Muscle layer of colon (tissue), 2 donors: ENCODE data around the gene KREMEN2.

ENCODE experiments used
- H3K27ac ChIP-seq: one replicate; pipeline ENCODE4 v1.7.0; 2013; ENCODE audit warnings: low read depth, mild to moderate bottlenecking, low read length, moderate library complexity
- H3K27me3 ChIP-seq, 2 donors: one replicate each; pipeline ENCODE4 v1.7.0; 2013; ENCODE audit warnings: low read length in 2 of 2, mild to moderate bottlenecking in 2 of 2; ENCODE audit not compliant: insufficient read depth in 2 of 2, control insufficient read depth in 1 of 2
- H3K36me3 ChIP-seq: one replicate; pipeline ENCODE4 v1.7.0; 2013; ENCODE audit warnings: mild to moderate bottlenecking, low read length; ENCODE audit not compliant: insufficient read depth
- H3K4me1 ChIP-seq: one replicate; pipeline ENCODE4 v1.7.0; 2013; ENCODE audit warnings: mild to moderate bottlenecking, low read length; ENCODE audit not compliant: insufficient read depth
- H3K4me3 ChIP-seq, 2 donors: one replicate each; pipeline ENCODE4 v1.7.0; 2013; ENCODE audit warnings: low read length in 2 of 2, low read depth in 1 of 2, mild to moderate bottlenecking in 1 of 2, moderate library complexity in 1 of 2
- H3K9ac ChIP-seq: one replicate; pipeline ENCODE4 v1.7.0; 2013; ENCODE audit warnings: low read length
- H3K9me3 ChIP-seq: one replicate; pipeline ENCODE4 v1.7.0; 2013; ENCODE audit warnings: mild to moderate bottlenecking, low read length
- donor health status: abdominal sarcoma.
- donor health status: Adenocarcinoma of cecum.

Gene KREMEN2

GRCh38 chr16:2999929-3000328 lies 35.9 kb downstream of the KREMEN2 start:
- no peak overlapping the region for H3K27ac ChIP-seq
- no peaks in the 10 kb centered on the region for H3K4me1 ChIP-seq

DNA sequence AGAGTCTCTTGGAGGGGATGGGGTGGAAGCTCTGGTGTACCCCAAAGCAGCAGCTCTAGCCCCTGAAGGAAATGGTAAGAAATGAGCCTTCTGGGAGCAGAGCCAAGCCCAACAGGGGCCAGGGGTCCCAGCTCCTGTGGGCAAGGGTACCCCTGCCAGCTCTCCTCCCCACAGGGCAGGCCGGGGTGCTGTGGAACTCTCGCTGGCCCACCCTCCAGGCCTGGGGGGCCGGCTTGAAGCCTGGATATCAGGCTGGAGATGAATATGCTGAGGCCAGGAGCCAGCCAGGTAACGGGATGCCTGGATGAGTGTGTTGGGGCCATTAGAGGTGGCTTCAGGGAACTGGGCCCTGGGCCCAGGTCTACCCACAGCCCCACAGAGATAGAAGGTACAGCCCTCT lies 36.5 kb downstream of the KREMEN2 start:
- Histone ChIP-seq H3K36me3 (no peaks in the 10 kb centered on the region), H3K4me3 (no peak overlapping the region), H3K9ac (no peak overlapping the region), H3K27ac (no peak overlapping the region), H3K4me1 (no peaks in the 10 kb centered on the region), H3K27me3 (peaks cover 6 to 48% of the 10 kb centered on the region in 2 donors), H3K9me3 (no peaks in the 10 kb centered on the region)

More at GRCh38 chr16:2999929-3000328, 35.9 kb downstream of the KREMEN2 start:
- Histone ChIP-seq H3K27me3 (peaks cover 2 to 45% of the 10 kb centered on the region in 2 donors), H3K4me3 (no peak overlapping the region), H3K9ac (no peak overlapping the region), H3K36me3 (no peaks in the 10 kb centered on the region), H3K9me3 (no peaks in the 10 kb centered on the region)

- no peak overlapping the region for H3K4me3 ChIP-seq
- H3K4me1 ChIP-seq = no peaks in the 10 kb centered on the region
- H3K9ac ChIP-seq = no peak overlapping the region
- no peaks in the 10 kb centered on the region for H3K9me3 ChIP-seq
- peaks cover 6 to 53% of the 10 kb centered on the region in 2 donors for H3K27me3 ChIP-seq
- no peak overlapping the region for H3K27ac ChIP-seq
- H3K36me3 ChIP-seq = no peaks in the 10 kb centered on the region
Measured at GRCh38 chr16:3001316-3001715, 37.2 kb downstream of the KREMEN2 start.

GRCh38 chr16:3003582-3004270 lies 39.7 kb downstream of the KREMEN2 start:
- H3K27ac ChIP-seq = no peak overlapping the region
- no peak overlapping the region for H3K9ac ChIP-seq
- no peaks in the 10 kb centered on the region for H3K36me3 ChIP-seq

DNA sequence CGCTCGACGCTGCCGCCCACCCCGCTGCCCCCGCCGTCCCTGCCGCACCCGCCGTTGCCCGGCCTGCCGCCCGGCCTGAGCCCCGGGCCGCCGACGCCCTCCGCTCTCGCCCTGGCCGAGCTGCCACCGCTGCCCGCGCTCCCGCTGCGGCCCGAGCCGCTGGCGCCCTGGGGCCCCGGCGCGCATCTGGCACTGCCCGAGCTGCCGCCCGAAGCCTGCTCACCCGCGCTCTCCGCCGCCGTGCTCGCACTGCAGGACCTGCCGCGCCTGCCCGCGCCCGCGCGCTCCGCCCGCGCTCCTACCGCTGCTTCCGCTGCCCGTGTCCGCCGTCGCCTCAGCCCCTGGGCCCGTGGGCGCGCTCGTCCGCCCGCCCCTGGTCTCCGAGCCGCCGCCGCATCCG lies 40.2 kb downstream of the KREMEN2 start:
- H3K4me1 ChIP-seq = no peaks in the 10 kb centered on the region
- H3K27me3 ChIP-seq = peaks cover 19 to 63% of the 10 kb centered on the region in 2 donors
- H3K9ac ChIP-seq = no peak overlapping the region
- H3K36me3 ChIP-seq = no peaks in the 10 kb centered on the region
- H3K4me3 ChIP-seq = no peak overlapping the region
- H3K27ac ChIP-seq = no peak overlapping the region
- no peaks in the 10 kb centered on the region for H3K9me3 ChIP-seq

More at GRCh38 chr16:3003582-3004270, 39.7 kb downstream of the KREMEN2 start:
- Histone ChIP-seq H3K4me1 (no peaks in the 10 kb centered on the region), H3K9me3 (no peaks in the 10 kb centered on the region), H3K4me3 (no peak overlapping the region), H3K27me3 (peaks cover 18 to 62% of the 10 kb centered on the region in 2 donors)

DNA sequence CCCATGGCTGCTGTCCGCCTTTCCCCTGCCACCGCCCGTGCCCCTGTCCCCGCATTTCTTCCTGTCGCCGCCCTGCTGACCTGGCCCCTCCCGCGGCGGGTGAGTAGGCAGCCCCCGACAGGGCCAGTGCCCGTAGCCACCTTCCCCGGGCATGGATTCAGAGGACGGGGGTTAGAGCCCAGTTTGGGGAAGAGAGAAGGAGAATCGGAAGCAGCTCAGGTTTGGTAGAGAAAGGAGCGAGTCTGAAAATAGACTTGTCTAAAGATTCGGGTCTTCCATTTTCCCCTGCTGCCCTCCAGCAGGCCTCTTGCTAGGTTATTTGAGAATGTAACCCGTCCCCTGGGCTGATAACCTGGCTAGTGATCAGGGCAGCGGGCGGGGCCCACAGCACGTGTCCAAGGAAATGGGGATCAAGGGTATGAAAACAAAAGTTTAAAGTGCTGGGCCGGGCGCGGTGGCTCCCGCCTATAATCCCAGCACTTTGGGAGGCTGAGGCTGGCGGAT lies 40.8 kb downstream of the KREMEN2 start:
- peaks cover 19 to 66% of the 10 kb centered on the region in 2 donors for H3K27me3 ChIP-seq
- no peaks in the 10 kb centered on the region for H3K4me1 ChIP-seq
- no peaks in the 10 kb centered on the region for H3K9me3 ChIP-seq
- no peak overlapping the region for H3K27ac ChIP-seq
- H3K4me3 ChIP-seq = no peak overlapping the region
- H3K9ac ChIP-seq = no peak overlapping the region
- H3K36me3 ChIP-seq = no peaks in the 10 kb centered on the region

- no peak overlapping the region for H3K4me3 ChIP-seq
- no peak overlapping the region for H3K9ac ChIP-seq
- H3K27ac ChIP-seq = no peak overlapping the region
- H3K27me3 ChIP-seq = peaks cover 24 to 69% of the 10 kb centered on the region in 2 donors
- no peaks in the 10 kb centered on the region for H3K36me3 ChIP-seq
- no peaks in the 10 kb centered on the region for H3K9me3 ChIP-seq
- H3K4me1 ChIP-seq = no peaks in the 10 kb centered on the region
Measured at GRCh38 chr16:3007059-3007956, 43.2 kb downstream of the KREMEN2 start.

DNA sequence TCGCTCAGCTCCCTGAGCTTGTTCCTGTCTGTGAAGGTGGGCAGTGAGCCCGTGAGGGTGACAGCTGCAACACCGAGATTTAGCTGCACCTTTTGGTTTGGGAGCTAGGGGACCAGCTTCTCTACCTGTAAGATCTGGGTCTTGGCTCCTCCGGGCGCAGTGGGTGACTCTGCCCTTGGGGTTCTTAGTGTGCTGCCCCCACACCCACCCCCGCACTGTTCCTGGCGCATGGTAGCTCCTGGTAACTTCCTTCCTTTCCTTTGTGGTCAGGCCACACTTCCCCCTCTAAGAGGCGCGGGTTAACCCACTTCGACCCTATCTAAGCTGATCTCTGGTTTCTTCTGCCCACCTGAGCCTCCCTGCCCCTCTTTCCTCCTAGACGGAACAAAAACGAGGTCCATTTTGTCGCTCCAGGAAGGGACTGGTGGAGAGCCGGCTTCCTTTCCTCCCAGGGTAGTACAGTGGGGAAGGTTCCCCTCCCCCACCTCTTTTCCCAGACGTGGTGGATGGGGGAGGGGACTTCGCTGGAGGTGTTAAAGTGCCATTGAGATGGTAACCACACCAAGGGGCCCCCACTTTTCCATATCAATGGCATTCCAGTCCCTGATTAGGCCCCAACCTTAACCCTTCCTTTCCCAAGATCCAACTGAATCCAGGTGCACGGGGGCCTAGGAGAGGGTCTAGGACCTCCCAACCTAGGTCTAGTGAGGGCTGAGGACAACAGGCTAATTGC lies 44.0 kb downstream of the KREMEN2 start:
- no peaks in the 10 kb centered on the region for H3K9me3 ChIP-seq
- no peak overlapping the region for H3K4me3 ChIP-seq
- H3K36me3 ChIP-seq = no peaks in the 10 kb centered on the region
- peaks cover 24 to 78% of the 10 kb centered on the region in 2 donors for H3K27me3 ChIP-seq
- H3K27ac ChIP-seq = no peak overlapping the region
- H3K4me1 ChIP-seq = no peaks in the 10 kb centered on the region
- no peak overlapping the region for H3K9ac ChIP-seq

GRCh38 chr16:3008690-3009037 lies 44.6 kb downstream of the KREMEN2 start:
- H3K4me3 ChIP-seq = no peak overlapping the region
- H3K36me3 ChIP-seq = no peaks in the 10 kb centered on the region
- no peaks in the 10 kb centered on the region for H3K9me3 ChIP-seq
- no peak overlapping the region for H3K27ac ChIP-seq
- no peaks in the 10 kb centered on the region for H3K4me1 ChIP-seq
- no peak overlapping the region for H3K9ac ChIP-seq
- H3K27me3 ChIP-seq = peaks cover 24 to 79% of the 10 kb centered on the region in 2 donors

GRCh38 chr16:3009568-3010390 lies 45.7 kb downstream of the KREMEN2 start:
- no peaks in the 10 kb centered on the region for H3K4me1 ChIP-seq
- H3K27me3 ChIP-seq = peaks cover 23 to 83% of the 10 kb centered on the region in 2 donors
- no peak overlapping the region for H3K27ac ChIP-seq
- H3K9ac ChIP-seq = no peak overlapping the region
- no peak overlapping the region for H3K4me3 ChIP-seq
- H3K9me3 ChIP-seq = no peaks in the 10 kb centered on the region
- no peaks in the 10 kb centered on the region for H3K36me3 ChIP-seq
